HepG2 (cell line): ENCODE measurements around the gene RIPOR3. TPM values are rescaled to one million over a fixed set of nuclear protein-coding genes. Genes with fewer than 3 reads are reported as not detected.

Experiments used
- ATF7 ChIP-seq, 2 experiments: fragments of 450-650 bp in 1 of 2; sonication (generic) in 1 of 2; formaldehyde crosslinking in 1 of 2; IDR thresholded peaks; 2 replicates each; pipeline versions ENCODE4 v1.4.0 to v1.6.1; 2016 to 2020; ENCODE audit warnings: antibody characterized with exemption in 1 of 2, mild to moderate bottlenecking in 1 of 2, missing genetic modification reagents in 1 of 2
- CSRNP1 ChIP-seq: sonication (generic); formaldehyde crosslinking; IDR thresholded peaks from 2 replicates; pipeline ENCODE4 v1.8.1; 2023; ENCODE audit warnings: mild to moderate bottlenecking, missing genetic modification reagents
- FOXA1 ChIP-seq, 2 experiments: fragments of 450-650 bp in 1 of 2; sonication (generic) in 1 of 2; formaldehyde crosslinking in 1 of 2; IDR thresholded peaks; 2 replicates each; pipeline versions ENCODE4 v1.4.0 to v1.6.1; 2016 to 2020; ENCODE audit warnings: missing genetic modification reagents in 1 of 2
- FOXK1 ChIP-seq: sonication (generic); formaldehyde crosslinking; IDR thresholded peaks from 2 replicates; pipeline ENCODE4 v1.4.0; 2020; ENCODE audit warnings: low read depth, missing genetic modification reagents, borderline replicate concordance
- HES4 ChIP-seq: sonication (generic); formaldehyde crosslinking; IDR thresholded peaks from 2 replicates; pipeline ENCODE4 v1.9.0; 2021; ENCODE audit warnings: mild to moderate bottlenecking, missing genetic modification reagents, borderline replicate concordance
- HHEX ChIP-seq: IDR thresholded peaks from 2 replicates; pipeline ENCODE4 v1.6.1; 2016; ENCODE audit warnings: control low read depth
- HIVEP1 ChIP-seq: sonication (generic); formaldehyde crosslinking; IDR thresholded peaks from 2 replicates; pipeline ENCODE4 v1.4.0; 2020; ENCODE audit warnings: mild to moderate bottlenecking, missing genetic modification reagents
- IKZF4 ChIP-seq: sonication (generic); formaldehyde crosslinking; IDR thresholded peaks from 2 replicates; pipeline ENCODE4 v1.5.1; 2020; ENCODE audit warnings: borderline replicate concordance, mild to moderate bottlenecking, low read depth, missing genetic modification reagents; ENCODE audit errors: not compliant biosample characterization
- NR0B2 ChIP-seq: sonication (generic); formaldehyde crosslinking; IDR thresholded peaks from 2 replicates; pipeline ENCODE4 v1.4.0; 2020; ENCODE audit warnings: mild to moderate bottlenecking, missing genetic modification reagents
- SKI ChIP-seq: fragments of 450-650 bp; IDR thresholded peaks from one replicate; pipeline ENCODE4 v1.6.1; 2018; ENCODE audit warnings: mild to moderate bottlenecking; ENCODE audit not compliant: partially characterized antibody
- TFDP1 ChIP-seq: IDR thresholded peaks from 2 replicates; pipeline ENCODE4 v1.6.1; 2016; ENCODE audit warnings: missing compliant biosample characterization, missing genetic modification reagents, borderline replicate concordance
- ZNF142 ChIP-seq: sonication (generic); formaldehyde crosslinking; IDR thresholded peaks from 2 replicates; pipeline ENCODE4 v1.4.0; 2020; ENCODE audit warnings: missing genetic modification reagents
- ZNF232 ChIP-seq: sonication (generic); formaldehyde crosslinking; IDR thresholded peaks from 2 replicates; pipeline ENCODE4 v1.4.0; 2020; ENCODE audit warnings: missing genetic modification reagents, borderline replicate concordance
- ZNF460 ChIP-seq: sonication (generic); formaldehyde crosslinking; IDR thresholded peaks from 2 replicates; pipeline ENCODE4 v1.5.1; 2020; ENCODE audit warnings: missing genetic modification reagents, mild to moderate bottlenecking, borderline replicate concordance
- ZNF749 ChIP-seq: sonication (generic); formaldehyde crosslinking; IDR thresholded peaks from 2 replicates; pipeline ENCODE4 v1.8.0; 2022; ENCODE audit warnings: mild to moderate bottlenecking, missing genetic modification reagents, moderate library complexity, borderline replicate concordance
- ZNF790 ChIP-seq: sonication (generic); formaldehyde crosslinking; IDR thresholded peaks from 2 replicates; pipeline ENCODE4 v1.8.0; 2022; ENCODE audit warnings: missing genetic modification reagents, mild to moderate bottlenecking, borderline replicate concordance
- polyA plus RNA-seq, 8 experiments: library from polyadenylated mRNA; depleted of rRNA in 3 of 8; stranded (reverse) in 7 of 8; unstranded in 1 of 8; fragments of >200 nt; fragmentation: Illumina TruSeq in 4 of 8; extraction: Trizol in 4 of 8; gene quantifications; 2 replicates each; pipeline versions ENCODE4 v1.2.1 to v1.2.3, GENCODE V29; 2011 to 2016; ENCODE audit warnings: low read depth in 4 of 8, missing spikeins in 1 of 8, mixed read lengths in 1 of 8; ENCODE audit not compliant: insufficient read depth in 1 of 8
- total RNA-seq, 5 experiments: library from RNA; depleted of rRNA; stranded (reverse); fragments of >200 nt; fragmentation: Illumina TruSeq; extraction: Trizol; gene quantifications; 2 replicates each; pipeline ENCODE4 v1.2.3, GENCODE V29; 2016; ENCODE audit warnings: low read depth in 1 of 5

Gene RIPOR3
- total and polyA plus RNA-seq, 2 of the 13 experiments (the other 11 are each of a cell fraction or from before 2014, with no cell fraction given) = 0.18 TPM; not detected in 1

- TF ChIP-seq CSRNP1 (CRISPR knock-in tag) (no peak; the same call in 1 of the 2 replicates), HES4 (CRISPR knock-in tag) (no peak), FOXK1 (no peak), HIVEP1 (CRISPR knock-in tag) (no peak; the same call in 1 of the 2 replicates), ZNF460 (CRISPR knock-in tag) (peak; percentile 11; the same call in 1 of the 2 replicates), ZNF142 (0 out of 2 replicates have a peak, but pooled peaks have one; percentile 30), ATF7 (IDR thresholded peaks at IDR 0.05) (no peak), ATF7 (CRISPR knock-in tag; IDR thresholded peaks at IDR 0.05) (no peak), HHEX (no peak), TFDP1 (CRISPR knock-in tag) (no peak), IKZF4 (CRISPR knock-in tag) (peak; percentile 20), FOXA1 (IDR thresholded peaks at IDR 0.05) (no peak), FOXA1 (CRISPR knock-in tag; IDR thresholded peaks at IDR 0.05) (no peak), ZNF749 (no peak), ZNF790 (no peak), SKI (no peak), ZNF232 (CRISPR knock-in tag) (no peak), NR0B2 (CRISPR knock-in tag) (no peak)
Measured at GRCh38 chr20:50729901-50730764, 38.8 kb upstream of the RIPOR3 start (continued).
